HG03565 (cell line): ENCODE results near the gene ICA1.

Experiments
- ATAC-seq: cut with Tn5 transposase; IDR thresholded peaks from one replicate; pipeline ENCODE4 v1.9.1; 2021; ENCODE audit warnings: mild to moderate bottlenecking, moderate library complexity; ENCODE audit not compliant: unreplicated experiment

The ICA1 gene

GRCh38 chr7:8136051-8136730 is 125.8 kb downstream of the ICA1 start:
- ATAC-seq = no peak

GRCh38 chr7:8135417-8135816 is 126.5 kb downstream of the ICA1 start:
- ATAC-seq = no peak

- ATAC-seq = peak; percentile 63
Observed at GRCh38 chr7:8134089-8134733, 127.8 kb downstream of the ICA1 start.

GRCh38 chr7:8133188-8133848 is 128.6 kb downstream of the ICA1 start:
- no peak for ATAC-seq

- ATAC-seq = peak; percentile 32
Observed at GRCh38 chr7:8131694-8132605, 130.0 kb downstream of the ICA1 start.

GRCh38 chr7:8130663-8131062 is 131.3 kb downstream of the ICA1 start:
- no peak for ATAC-seq

- ATAC-seq = no peak
Observed at GRCh38 chr7:8129318-8129659, 132.7 kb downstream of the ICA1 start.

- ATAC-seq = no peak
Observed at GRCh38 chr7:8128449-8129317, 133.3 kb downstream of the ICA1 start.

GRCh38 chr7:8126601-8127167 is 135.3 kb downstream of the ICA1 start:
- ATAC-seq = no peak

- peak; percentile 55 for ATAC-seq
Observed at GRCh38 chr7:8125680-8126444, 136.1 kb downstream of the ICA1 start.

GRCh38 chr7:8121243-8121642 is 140.7 kb downstream of the ICA1 start:
- no peak for ATAC-seq

GRCh38 chr7:8120390-8121058 is 141.4 kb downstream of the ICA1 start:
- no peak for ATAC-seq

- ATAC-seq = no peak
Observed at GRCh38 chr7:8119262-8119661, 142.7 kb downstream of the ICA1 start.

- ATAC-seq = no peak
Observed at GRCh38 chr7:8117195-8117594, 144.8 kb downstream of the ICA1 start.

GRCh38 chr7:8115547-8116402 is 146.2 kb downstream of the ICA1 start:
- ATAC-seq = peak; percentile 88

- peak; percentile 23 for ATAC-seq
Observed at GRCh38 chr7:8114175-8114574, 147.8 kb downstream of the ICA1 start.

GRCh38 chr7:8113184-8113583 is 148.8 kb downstream of the ICA1 start:
- no peak for ATAC-seq

GRCh38 chr7:8112685-8113084 is 149.3 kb downstream of the ICA1 start:
- no peak for ATAC-seq
